K562 (cell line): ENCODE measurements around the gene SLC17A9. TPM values are rescaled to one million over a fixed set of nuclear protein-coding genes. Genes with fewer than 3 reads are reported as not detected.

Source experiments
- ATAC-seq: fragments of 200-7000 bp; cut with Tn5 transposase; 3 replicates; pipeline ENCODE4 v1.9.1; 2020; ENCODE audit warnings: moderate library complexity
- BruUV-seq: library from RNA; stranded (reverse); fragments of 400-500 nt; replicated peaks from 2 replicates; lab custom pipeline; 2021; lab: Mats Ljungman, UMichigan
- CTCF ChIA-PET: fragments of 300-600 bp; formaldehyde crosslinking; extraction: SDS; loops from one replicate; lab custom pipeline; 2021; ENCODE audit warnings: low intra/inter-chr PET ratio; lab: Yijun Ruan, JAX
- POLR2A ChIA-PET: fragments of 300-600, 350-650 bp; sonication (Branson Sonifier 250); formaldehyde crosslinking; extraction: SDS; loops from one replicate; lab custom pipeline; 2021; ENCODE audit warnings: antibody characterized with exemption, inconsistent platforms; lab: Yijun Ruan, JAX
- DNase-seq, 4 experiments: peaks; one replicate each; pipeline versions ENCODE4 v3.0.0 to v3.0.0-alpha.2; 2011 to 2018; ENCODE audit warnings: low spot score in 3 of 4, mixed read lengths in 3 of 4; ENCODE audit errors: extremely low read depth in 1 of 4
- FAIRE-seq: peaks from 2 replicates; lab custom pipeline; 2011; peaks lifted over from hg19 to GRCh38; lab: Jason Lieb, UNC
- H2AFZ ChIP-seq: 2 replicates; pipeline ENCODE4 v1.6.0; 2011; ENCODE audit warnings: low read depth, low read length, control low read depth, inconsistent platforms
- H3K27ac ChIP-seq: fragments of 200-600 bp; 3 replicates; pipeline ENCODE4 v1.8.0; 2011; ENCODE audit warnings: low read depth, mild to moderate bottlenecking, control low read depth, inconsistent platforms, low read length, moderate library complexity, mixed read lengths; ENCODE audit errors: extremely low read depth
- H3K27me3 ChIP-seq, 2 experiments: fragments of 300-600 bp in 1 of 2; 2 replicates in 1 of 2; 3 replicates in 1 of 2; pipeline versions ENCODE4 v1.6.0 to v1.8.0; 2011; ENCODE audit warnings: inconsistent platforms in 2 of 2, low read length in 2 of 2, mild to moderate bottlenecking in 1 of 2, mixed read lengths in 1 of 2, moderate library complexity in 1 of 2; ENCODE audit not compliant: control insufficient read depth in 2 of 2, insufficient read depth in 2 of 2
- H3K36me3 ChIP-seq: fragments of 300-600 bp; 3 replicates; pipeline ENCODE4 v1.8.0; 2011; ENCODE audit warnings: mild to moderate bottlenecking, low read length, inconsistent platforms; ENCODE audit not compliant: control insufficient read depth, insufficient read depth
- H3K4me1 ChIP-seq, 2 experiments: fragments of 200-600 bp in 1 of 2; replicated peaks in 1 of 2; 2 replicates in 1 of 2; 3 replicates in 1 of 2; pipeline versions ENCODE4 v1.5.1 to v1.8.0; 2011; ENCODE audit warnings: inconsistent platforms in 2 of 2, low read length in 2 of 2, mild to moderate bottlenecking in 1 of 2, mixed read lengths in 1 of 2, moderate library complexity in 1 of 2; ENCODE audit not compliant: control insufficient read depth in 2 of 2, insufficient read depth in 2 of 2
- H3K4me2 ChIP-seq: 2 replicates; pipeline ENCODE4 v1.6.1; 2011; ENCODE audit warnings: low read length, control low read depth, inconsistent platforms, mixed read lengths; ENCODE audit not compliant: insufficient read depth
- H3K4me3 ChIP-seq: fragments of 200-600 bp; sonication (generic), shearing (Covaris generic); 2 replicates; pipeline ENCODE4 v1.5.1; 2016; ENCODE audit warnings: control low read depth, inconsistent platforms
- H3K79me2 ChIP-seq: fragments of 200-600 bp; 3 replicates; pipeline ENCODE4 v1.8.0; 2011; ENCODE audit warnings: low read length, inconsistent platforms; ENCODE audit not compliant: control insufficient read depth, insufficient read depth
- H3K9ac ChIP-seq, 2 experiments: 2 replicates each; pipeline versions ENCODE4 v1.6.0 to v1.6.1; 2011; ENCODE audit warnings: low read depth in 2 of 2, low read length in 2 of 2, control low read depth in 1 of 2, inconsistent platforms in 1 of 2, mild to moderate bottlenecking in 1 of 2, mixed read lengths in 1 of 2; ENCODE audit not compliant: insufficient read depth in 1 of 2
- H3K9me1 ChIP-seq: one replicate; pipeline ENCODE4 v1.6.0; 2011; ENCODE audit warnings: inconsistent platforms, mild to moderate bottlenecking, low read length, moderate library complexity; ENCODE audit not compliant: control insufficient read depth, insufficient read depth
- H3K9me3 ChIP-seq: replicated peaks from 2 replicates; pipeline ENCODE4 v1.5.1; 2011; ENCODE audit warnings: low read depth, low read length, inconsistent platforms; ENCODE audit not compliant: control insufficient read depth, insufficient read depth
- H4K20me1 ChIP-seq: replicated peaks from 2 replicates; pipeline ENCODE4 v1.6.1; 2011; ENCODE audit warnings: low read length, inconsistent platforms, mixed read lengths; ENCODE audit not compliant: control insufficient read depth, insufficient read depth
- FOXA1 ChIP-seq: fragments of 450-650 bp; IDR thresholded peaks from 2 replicates; pipeline ENCODE4 v1.6.1; 2016; ENCODE audit warnings: mild to moderate bottlenecking, borderline replicate concordance
- MECOM ChIP-seq: fragments of 250-450 bp; sonication (Bioruptor Pico); IDR thresholded peaks from 2 replicates; pipeline ENCODE4 v1.8.0; 2022; ENCODE audit warnings: inconsistent platforms
- PCBP2 ChIP-seq: fragments of 200-400 bp; formaldehyde crosslinking; IDR thresholded peaks from 2 replicates; pipeline ENCODE4 v1.6.1; 2018; ENCODE audit warnings: low read length, low read depth, mild to moderate bottlenecking, moderate library complexity; ENCODE audit not compliant: poor library complexity, severe bottlenecking
- RB1 ChIP-seq: fragments of 450-650 bp; IDR thresholded peaks from 2 replicates; pipeline ENCODE4 v1.6.1; 2017; ENCODE audit warnings: low read depth, mild to moderate bottlenecking
- SIN3A ChIP-seq, 2 experiments: fragments of 150-350 bp in 1 of 2; IDR thresholded peaks; 2 replicates each; pipeline ENCODE4 v1.6.1; 2011 to 2016; ENCODE audit warnings: borderline replicate concordance in 2 of 2, low read depth in 2 of 2, low read length in 2 of 2, mild to moderate bottlenecking in 2 of 2, moderate library complexity in 2 of 2; ENCODE audit not compliant: control insufficient read depth in 1 of 2
- SMARCC2 ChIP-seq: fragments of 450-650 bp; IDR thresholded peaks from 2 replicates; pipeline ENCODE4 v1.6.1; 2017; ENCODE audit warnings: antibody characterized with exemption, moderate library complexity, mild to moderate bottlenecking, low read depth
- ZKSCAN3 ChIP-seq: fragments of 250-450 bp; sonication (Bioruptor Pico); IDR thresholded peaks from 2 replicates; pipeline ENCODE4 v1.4.0; 2020
- ZSCAN29 ChIP-seq: fragments of 450-650 bp; IDR thresholded peaks from 2 replicates; pipeline ENCODE4 v1.6.1; 2017
- WGBS: fragments of 100-300 bp; shearing (Covaris generic); methylation state at CpG from one replicate; pipeline ENCODE4 v1.1.6; 2016; ENCODE audit warnings: low coverage, mixed read lengths; ENCODE audit not compliant: insufficient coverage; ENCODE audit errors: missing lambda C conversion rate; 5-methylcytosine and 5-hydroxymethylcytosine counted together
- in situ Hi-C: fragments of 300-500 bp; cut with MboI; formaldehyde crosslinking; loops from 4 replicates; pipeline ENCODE4 v1.15.0; 2018; ENCODE audit warnings: inconsistent platforms, mixed read lengths
- intact Hi-C: fragments of 100-400 bp; cut with micrococcal nuclease; formaldehyde crosslinking; loops from 2 replicates; pipeline ENCODE4 v1.14.2; 2022
- polyA plus RNA-seq, 8 experiments: library from polyadenylated mRNA; depleted of rRNA in 4 of 8; stranded (reverse) in 5 of 8; unstranded in 3 of 8; fragments of >200 nt; fragmentation: Nextera tagmentation in 2 of 8; fragmentation: Illumina TruSeq in 1 of 8; extraction: Ambion mirVana in 2 of 8; extraction: Trizol in 1 of 8; gene quantifications; 2 replicates each; pipeline versions ENCODE4 v1.2.1 to v1.2.3, GENCODE V29; 2011 to 2014; ENCODE audit warnings: inconsistent platforms in 1 of 8, missing spikeins in 1 of 8
- total RNA-seq, 7 experiments: library from RNA; depleted of rRNA in 6 of 7; stranded (reverse); fragments of >200 nt in 6 of 7; fragmentation: Illumina TruSeq in 2 of 7; extraction: Trizol in 2 of 7; gene quantifications; 2 replicates each; pipeline versions ENCODE4 v1.2.1 to v1.2.3, GENCODE V29; 2011 to 2021; ENCODE audit warnings: low replicate concordance in 1 of 7
- TF ChIP-seq, protein P1 (sequence below), 2 experiments: fragments of 450-650 bp in 1 of 2; sonication (generic) in 1 of 2; formaldehyde crosslinking; conservative IDR thresholded peaks; 2 replicates each; pipeline versions ENCODE4 v1.4.0 to v1.8.1; 2020 to 2022; ENCODE audit warnings: mild to moderate bottlenecking in 1 of 2, missing genetic modification reagents in 1 of 2
- TF ChIP-seq, protein P2 (sequence below): fragments of 450-650 bp; IDR thresholded peaks from 2 replicates; pipeline ENCODE4 v1.6.1; 2017; ENCODE audit warnings: mild to moderate bottlenecking, moderate library complexity
- TF ChIP-seq, protein P3 (sequence below): sonication (generic); formaldehyde crosslinking; IDR thresholded peaks from 2 replicates; pipeline ENCODE4 v1.8.1; 2023; ENCODE audit warnings: mild to moderate bottlenecking, missing genetic modification reagents

SLC17A9 gene
- total and polyA plus RNA-seq, 9 of the 15 experiments (the other 6 are each of a cell fraction or from before 2014, with no cell fraction given): 0.04 to 0.31 TPM; not detected in 7

DNA sequence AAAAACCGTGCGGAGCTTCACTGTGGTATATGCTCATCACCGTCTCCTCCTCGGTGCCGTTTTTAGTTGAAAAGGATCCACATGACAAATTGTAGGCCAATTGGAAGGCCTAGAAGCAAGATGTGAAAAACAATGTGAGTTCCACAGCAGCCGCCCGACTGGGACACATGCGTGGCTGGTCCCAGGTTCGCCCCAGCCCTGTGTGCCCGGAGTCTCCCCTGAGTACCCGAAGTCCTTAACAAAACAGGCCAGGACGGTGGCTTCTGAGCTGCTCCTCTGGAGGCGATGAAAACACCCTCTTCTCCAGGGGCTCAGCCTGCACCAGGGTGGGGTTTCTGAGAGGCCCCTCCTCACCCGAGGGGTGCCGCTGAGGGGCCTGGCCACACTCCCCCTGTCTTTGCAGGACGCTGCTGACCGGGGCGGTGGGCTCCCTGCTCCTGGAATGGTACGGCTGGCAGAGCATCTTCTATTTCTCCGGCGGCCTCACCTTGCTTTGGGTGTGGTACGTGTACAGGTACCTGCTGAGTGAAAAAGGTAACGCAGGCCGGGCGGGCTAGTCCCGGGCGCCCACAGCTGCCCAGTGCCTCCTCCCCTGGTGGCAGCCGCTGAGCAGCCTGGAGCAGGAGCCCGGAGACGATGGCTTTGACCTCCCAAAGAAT lies 9.8 kb downstream of the SLC17A9 start:
- ATAC-seq: no peak
- H3K27ac ChIP-seq: no peak overlapping the region
- H3K36me3 ChIP-seq: no peaks in the 10 kb centered on the region
- no peak for FAIRE-seq
- in situ Hi-C loops: no loop called here
- CTCF ChIA-PET: no interaction called here
- peaks cover 0 to 50% of the 10 kb centered on the region in 2 experiments; a peak in 2 of 5 replicates for H3K4me1 ChIP-seq
- TF ChIP-seq ZSCAN29 (no peak), SMARCC2 (no peak), RB1 (no peak), FOXA1 (no peak), MECOM (no peak), PCBP2 (no peak), SIN3A (IDR thresholded peaks at IDR 0.05; ENCODE audit: borderline replicate concordance in 2 of 2, control insufficient read depth in 1 of 2, low read depth in 2 of 2, low read length in 2 of 2) (no peak), ZKSCAN3 (CRISPR knock-in tag) (no peak)
- TF ChIP-seq, protein P1, sequence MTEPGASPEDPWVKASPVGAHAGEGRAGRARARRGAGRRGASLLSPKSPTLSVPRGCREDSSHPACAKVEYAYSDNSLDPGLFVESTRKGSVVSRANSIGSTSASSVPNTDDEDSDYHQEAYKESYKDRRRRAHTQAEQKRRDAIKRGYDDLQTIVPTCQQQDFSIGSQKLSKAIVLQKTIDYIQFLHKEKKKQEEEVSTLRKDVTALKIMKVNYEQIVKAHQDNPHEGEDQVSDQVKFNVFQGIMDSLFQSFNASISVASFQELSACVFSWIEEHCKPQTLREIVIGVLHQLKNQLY (CRISPR knock-in tag; conservative IDR thresholded peaks at IDR 0.05): no peak
- TF ChIP-seq, protein P2, sequence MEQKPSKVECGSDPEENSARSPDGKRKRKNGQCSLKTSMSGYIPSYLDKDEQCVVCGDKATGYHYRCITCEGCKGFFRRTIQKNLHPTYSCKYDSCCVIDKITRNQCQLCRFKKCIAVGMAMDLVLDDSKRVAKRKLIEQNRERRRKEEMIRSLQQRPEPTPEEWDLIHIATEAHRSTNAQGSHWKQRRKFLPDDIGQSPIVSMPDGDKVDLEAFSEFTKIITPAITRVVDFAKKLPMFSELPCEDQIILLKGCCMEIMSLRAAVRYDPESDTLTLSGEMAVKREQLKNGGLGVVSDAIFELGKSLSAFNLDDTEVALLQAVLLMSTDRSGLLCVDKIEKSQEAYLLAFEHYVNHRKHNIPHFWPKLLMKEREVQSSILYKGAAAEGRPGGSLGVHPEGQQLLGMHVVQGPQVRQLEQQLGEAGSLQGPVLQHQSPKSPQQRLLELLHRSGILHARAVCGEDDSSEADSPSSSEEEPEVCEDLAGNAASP: no peak
- TF ChIP-seq, protein P3, sequence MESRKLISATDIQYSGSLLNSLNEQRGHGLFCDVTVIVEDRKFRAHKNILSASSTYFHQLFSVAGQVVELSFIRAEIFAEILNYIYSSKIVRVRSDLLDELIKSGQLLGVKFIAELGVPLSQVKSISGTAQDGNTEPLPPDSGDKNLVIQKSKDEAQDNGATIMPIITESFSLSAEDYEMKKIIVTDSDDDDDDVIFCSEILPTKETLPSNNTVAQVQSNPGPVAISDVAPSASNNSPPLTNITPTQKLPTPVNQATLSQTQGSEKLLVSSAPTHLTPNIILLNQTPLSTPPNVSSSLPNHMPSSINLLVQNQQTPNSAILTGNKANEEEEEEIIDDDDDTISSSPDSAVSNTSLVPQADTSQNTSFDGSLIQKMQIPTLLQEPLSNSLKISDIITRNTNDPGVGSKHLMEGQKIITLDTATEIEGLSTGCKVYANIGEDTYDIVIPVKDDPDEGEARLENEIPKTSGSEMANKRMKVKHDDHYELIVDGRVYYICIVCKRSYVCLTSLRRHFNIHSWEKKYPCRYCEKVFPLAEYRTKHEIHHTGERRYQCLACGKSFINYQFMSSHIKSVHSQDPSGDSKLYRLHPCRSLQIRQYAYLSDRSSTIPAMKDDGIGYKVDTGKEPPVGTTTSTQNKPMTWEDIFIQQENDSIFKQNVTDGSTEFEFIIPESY (CRISPR knock-in tag): no peak
- TF ChIP-seq, all 486 proteins: peak for 0
- POLR2A ChIA-PET: interaction anchor here (0.7 kb wide), 1 partner anchor 9 kb away, joined by 3 read pairs; no protein-coding TSS in a partner anchor
- intact Hi-C loops: no loop called here
- Histone ChIP-seq H3K4me3 (no peak overlapping the region), H3K9ac (no peak overlapping the region), H3K79me2 (no peaks in the 10 kb centered on the region), H3K4me2 (no peak overlapping the region), H4K20me1 (peaks cover 16% of the 10 kb centered on the region), H3K9me1 (no peaks in the 10 kb centered on the region), H2AFZ (no peak overlapping the region), H3K9me3 (no peaks in the 10 kb centered on the region), H3K27me3 (peaks cover 66 to 93% of the 10 kb centered on the region in 2 experiments)
- WGBS: 31% methylated on average over 24 of the region's 30 CpGs
- BruUV-seq: no TSS peak
- no peak for DNase-seq
